ENCODE data around the gene SUCLG2. TPM values are rescaled to one million over a fixed set of nuclear protein-coding genes. Genes with fewer than 3 reads are reported as not detected.

SUCLG2 gene
- total and polyA plus RNA-seq, 4 donors = 34.3 to 68.4 (median 44.3) TPM

GRCh38 chr3:67647390-67647878 lies 7.0 kb downstream of the SUCLG2 start:
- Histone ChIP-seq H3K9me3 (ENCODE audit: control insufficient read depth in 4 of 4, insufficient read depth in 3 of 4, low read length in 3 of 4) (no peaks in the 10 kb centered on the region), H3K36me3 (ENCODE audit: control insufficient read depth in 4 of 4, insufficient read depth in 4 of 4, low read length in 4 of 4) (peaks cover 0 to 4% (median 0%) of the 10 kb centered on the region in 4 donors), H3K4me3 (no peak overlapping the region), H3K9ac (ENCODE audit: insufficient read depth in 1 of 2, low read length in 2 of 2) (no peak overlapping the region), H3K27ac (ENCODE audit: low read depth in 1 of 2, low read length in 1 of 2) (peak overlapping the region in 1 of 2 donors; percentile 71), H3K27me3 (ENCODE audit: control insufficient read depth in 3 of 3, insufficient read depth in 3 of 3, low read length in 2 of 3) (no peaks in the 10 kb centered on the region), H3K4me1 (ENCODE audit: control insufficient read depth in 5 of 5, insufficient read depth in 5 of 5, low read length in 5 of 5) (peaks cover 0 to 23% (median 6%) of the 10 kb centered on the region in 5 donors)
- TF ChIP-seq CTCF (IDR thresholded peaks at IDR 0.05; ENCODE audit: control extremely low read depth, extremely low read depth) = no peak
- 68 to 86% methylated on average over 5 of the region's 5 CpGs for WGBS, 2 donors
- ATAC-seq (ENCODE audit: insufficient read depth, low FRiP score) = peak; percentile 70
- no peak for DNase-seq

DNA sequence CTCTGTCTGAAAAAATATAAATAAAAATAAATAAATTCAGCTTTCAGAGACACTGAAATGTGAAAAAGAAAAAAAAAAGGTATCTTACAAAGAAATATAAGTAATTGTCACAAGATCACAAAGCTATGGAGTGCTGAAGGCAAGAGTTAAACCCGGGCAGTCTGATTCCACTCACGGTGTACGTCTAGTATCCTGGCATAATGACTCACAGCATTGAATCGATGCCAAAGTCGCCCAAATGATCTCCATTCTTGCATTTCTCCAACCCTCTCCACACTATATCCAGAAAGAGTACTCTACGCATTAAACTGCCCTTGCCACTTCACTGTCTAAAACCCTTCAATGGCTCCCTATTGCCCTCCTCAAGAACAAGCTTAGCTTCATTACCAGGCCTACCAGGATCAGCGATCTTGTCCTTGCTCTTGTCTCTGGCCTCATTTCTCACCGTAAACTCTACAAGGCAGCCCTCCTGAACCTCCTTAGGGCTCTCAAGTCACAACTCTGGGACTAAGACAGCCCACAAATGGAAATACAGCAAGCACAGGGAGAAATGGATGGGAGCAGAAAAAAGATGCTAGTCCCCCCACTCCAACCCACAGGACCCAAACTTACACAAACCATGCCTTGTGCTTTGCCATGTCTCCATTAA lies 7.7 kb downstream of the SUCLG2 start:
- peaks cover 0 to 21% (median 6%) of the 10 kb centered on the region in 5 donors for H3K4me1 ChIP-seq (ENCODE audit: control insufficient read depth in 5 of 5, insufficient read depth in 5 of 5, low read length in 5 of 5)
- TF ChIP-seq CTCF (IDR thresholded peaks at IDR 0.05; ENCODE audit: control extremely low read depth, extremely low read depth) = no peak
- H3K27ac ChIP-seq (ENCODE audit: low read depth in 1 of 2, low read length in 1 of 2) = peak overlapping the region; percentile 54 to 63
- 83 to 89% methylated on average over 8 of the region's 8 CpGs for WGBS, 2 donors
- H3K27me3 ChIP-seq (ENCODE audit: control insufficient read depth in 3 of 3, insufficient read depth in 3 of 3, low read length in 2 of 3) = no peaks in the 10 kb centered on the region
- H3K9me3 ChIP-seq (ENCODE audit: control insufficient read depth in 4 of 4, insufficient read depth in 3 of 4, low read length in 3 of 4) = no peaks in the 10 kb centered on the region
- DNase-seq = no peak
- ATAC-seq (ENCODE audit: insufficient read depth, low FRiP score) = no peak
- H3K9ac ChIP-seq (ENCODE audit: insufficient read depth in 1 of 2, low read length in 2 of 2) = no peak overlapping the region
- peaks cover 0 to 6% (median 0%) of the 10 kb centered on the region in 4 donors for H3K36me3 ChIP-seq (ENCODE audit: control insufficient read depth in 4 of 4, insufficient read depth in 4 of 4, low read length in 4 of 4)
- H3K4me3 ChIP-seq = no peak overlapping the region

DNA sequence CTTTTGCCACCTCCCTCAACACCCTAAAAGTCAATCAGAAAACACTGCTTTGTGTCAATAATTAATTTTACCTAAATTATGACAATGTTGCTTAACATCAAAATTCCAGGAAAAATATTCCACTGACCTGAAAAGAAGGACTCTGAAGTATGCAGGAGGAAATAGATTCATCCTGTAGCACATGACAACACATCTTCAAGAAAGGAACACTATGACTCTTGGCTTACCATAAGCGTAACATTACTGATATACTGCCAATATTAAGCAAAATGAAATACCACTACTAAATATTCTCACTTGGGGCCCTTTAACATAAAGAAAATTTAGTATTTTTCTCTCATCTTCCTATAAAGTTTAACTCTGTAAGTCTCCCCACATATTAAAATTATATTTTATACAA lies 9.6 kb downstream of the SUCLG2 start:
- H3K4me3 ChIP-seq = no peak overlapping the region
- H3K4me1 ChIP-seq (ENCODE audit: control insufficient read depth in 5 of 5, insufficient read depth in 5 of 5, low read length in 5 of 5) = peaks cover 0 to 22% (median 6%) of the 10 kb centered on the region in 5 donors
- no peak for ATAC-seq (ENCODE audit: insufficient read depth, low FRiP score)
- no peak for DNase-seq
- H3K27me3 ChIP-seq (ENCODE audit: control insufficient read depth in 3 of 3, insufficient read depth in 3 of 3, low read length in 2 of 3) = no peaks in the 10 kb centered on the region
- peaks cover 0 to 6% (median 0%) of the 10 kb centered on the region in 4 donors for H3K36me3 ChIP-seq (ENCODE audit: control insufficient read depth in 4 of 4, insufficient read depth in 4 of 4, low read length in 4 of 4)
- H3K9ac ChIP-seq (ENCODE audit: insufficient read depth in 1 of 2, low read length in 2 of 2) = no peak overlapping the region
- TF ChIP-seq CTCF (IDR thresholded peaks at IDR 0.05; ENCODE audit: control extremely low read depth, extremely low read depth) = no peak
- H3K9me3 ChIP-seq (ENCODE audit: control insufficient read depth in 4 of 4, insufficient read depth in 3 of 4, low read length in 3 of 4) = no peaks in the 10 kb centered on the region
- H3K27ac ChIP-seq (ENCODE audit: low read depth in 1 of 2, low read length in 1 of 2) = no peak overlapping the region
- 95 to 98% methylated on average over 1 of the region's 1 CpG for WGBS, 2 donors
